CD4-positive, alpha-beta T cell treated with Interleukin-1 beta for 1 hour (primary cell): Measurements from ENCODE around the gene IFT122.
"Not testable (repeated sequence)": the region's sequence is repeated elsewhere in the genome, so short reads cannot be mapped to it uniquely, and the experiment has no call there.

Source experiments
- DNase-seq, 2 donors: peaks; one replicate each; pipeline ENCODE4 v3.0.0-alpha.2; 2020 to 2022

The IFT122 gene

GRCh38 chr3:129501630-129502029 lies 61.6 kb downstream of the IFT122 start:
- no peak for DNase-seq

- DNase-seq: no peak
These were observed 62.8 kb downstream of the IFT122 start for GRCh38 chr3:129502641-129503408.

GRCh38 chr3:129503471-129504291 lies 63.7 kb downstream of the IFT122 start:
- DNase-seq: no peak

- DNase-seq: no peak
These were observed 64.6 kb downstream of the IFT122 start for GRCh38 chr3:129504471-129505100.

GRCh38 chr3:129505341-129505740 lies 65.3 kb downstream of the IFT122 start:
- DNase-seq: no peak

GRCh38 chr3:129506231-129506742 lies 66.3 kb downstream of the IFT122 start:
- DNase-seq: no peak

GRCh38 chr3:129507181-129507831 lies 67.3 kb downstream of the IFT122 start:
- no peak for DNase-seq

GRCh38 chr3:129512595-129512994 lies 72.6 kb downstream of the IFT122 start:
- no peak for DNase-seq

- no peak for DNase-seq
These were observed 73.7 kb downstream of the IFT122 start for GRCh38 chr3:129513705-129514104.

GRCh38 chr3:129514110-129514509 lies 74.1 kb downstream of the IFT122 start:
- DNase-seq: no peak

- no peak for DNase-seq
These were observed 74.5 kb downstream of the IFT122 start for GRCh38 chr3:129514563-129514962.

GRCh38 chr3:129515108-129515820 lies 75.2 kb downstream of the IFT122 start:
- not testable (repeated sequence) for DNase-seq

GRCh38 chr3:129515821-129516432 lies 75.9 kb downstream of the IFT122 start:
- not testable (repeated sequence) for DNase-seq

- DNase-seq: no peak
These were observed 77.5 kb downstream of the IFT122 start for GRCh38 chr3:129517516-129517915.

- no peak for DNase-seq
These were observed 78.1 kb downstream of the IFT122 start for GRCh38 chr3:129518038-129518561.

GRCh38 chr3:129518581-129518980 lies 78.6 kb downstream of the IFT122 start:
- DNase-seq: no peak

- no peak for DNase-seq
These were observed 79.4 kb downstream of the IFT122 start for GRCh38 chr3:129519449-129519848.

- no peak for DNase-seq
These were observed 80.1 kb downstream of the IFT122 start for GRCh38 chr3:129519896-129520715.

- no peak for DNase-seq
These were observed 80.9 kb downstream of the IFT122 start for GRCh38 chr3:129520960-129521359.

- DNase-seq: no peak
These were observed 81.6 kb downstream of the IFT122 start for GRCh38 chr3:129521611-129522010.

GRCh38 chr3:129522953-129523352 lies 82.9 kb downstream of the IFT122 start:
- DNase-seq: no peak
